Pancreas (tissue), 10 donors: Measurements from ENCODE around the gene KRT2. TPM values are rescaled to one million over a fixed set of nuclear protein-coding genes. Genes with fewer than 3 reads are reported as not detected.

Experiments used
- ATAC-seq, 4 donors: fragments of 200-7000 bp; cut with Tn5 transposase; one replicate each; pipeline versions ENCODE4 v1.8.0 to v1.9.1; 2020; ENCODE audit warnings: mild to moderate bottlenecking in 4 of 4, moderate library complexity in 4 of 4
- DNase-seq, 6 donors: peaks; one replicate each; pipeline ENCODE4 v3.0.0-alpha.2; 2020
- FAIRE-seq: peaks from 2 replicates; lab custom pipeline; 2012; peaks lifted over from hg19 to GRCh38; lab: Jason Lieb, UNC
- H3K27ac ChIP-seq, 4 donors: fragments of 200-600 bp; sonication (generic); 1 replicate in 3 of 4; 2 replicates in 1 of 4; pipeline versions ENCODE4 v1.5.0 to v1.8.0; 2020
- H3K27me3 ChIP-seq, 4 donors: fragments of 200-600 bp; one replicate each; pipeline ENCODE4 v1.8.0; 2021
- H3K36me3 ChIP-seq, 3 donors: fragments of 200-600 bp; sonication (generic) in 1 of 3; one replicate each; pipeline versions ENCODE4 v1.5.0 to v1.8.0; 2020 to 2021
- H3K4me1 ChIP-seq, 3 donors: fragments of 200-600 bp; one replicate each; pipeline ENCODE4 v1.8.0; 2021
- H3K4me3 ChIP-seq, 4 donors: fragments of 200-600 bp; sonication (generic) in 2 of 4; one replicate each; pipeline versions ENCODE4 v1.5.0 to v1.8.0; 2020 to 2021
- H3K9me3 ChIP-seq, 4 donors: fragments of 200-600 bp; one replicate each; pipeline ENCODE4 v1.8.0; 2021
- CTCF ChIP-seq, 4 donors: fragments of 200-600 bp; sonication (generic) in 3 of 4; IDR thresholded peaks; one replicate each; pipeline versions ENCODE4 v1.5.0 to v1.8.0; 2021; ENCODE audit warnings: antibody characterized with exemption in 4 of 4
- WGBS, 2 donors: extraction: QIAGEN DNeasy Blood & Tissue Kit; methylation state at CpG; one replicate each; pipeline ENCODE4 v1.1.7; 2013; 5-methylcytosine and 5-hydroxymethylcytosine counted together
- intact Hi-C, 3 donors: fragments of 100-400 bp; cut with DNase I; formaldehyde crosslinking; loops; one replicate each; pipeline versions ENCODE4 v1.11.1 to v1.14.2; 2022
- polyA plus RNA-seq, 2 donors: library from polyadenylated mRNA; stranded (reverse); fragments of 200-250 nt; gene quantifications; one replicate each; pipeline ENCODE4 v1.2.3, GENCODE V29; 2013
- total RNA-seq, 6 donors: library from RNA; stranded (reverse); fragmentation: NEBNext Ultra II Directional in 4 of 6; extraction: Animal tissue kit (Norgen Biotek cat#: 25700) in 4 of 6; gene quantifications; one replicate each; pipeline versions ENCODE4 v1.2.1 to v1.2.4, GENCODE V29; 2021 to 2023
- donor health status: healthy with polysubstance abuse.
- donor health status: DM: no; HTN: no; CAD: no; lungs with moderate emphysema.
- donor health status: DM: no; HTN: no; CAD: no.
- donor health status: control.
- donor health status: control.
- donor health status: Bipolar disorder and iron deficiency.
- donor health status: DM: yes; HTN: yes; CAD: no.
- donor health status: DM: no; HTN: no; CAD: no.
- donor health status: DM: no; HTN: no; CAD: no.
- donor health status: DM: yes; HTN: yes; CAD: no.

Gene KRT2
- total and polyA plus RNA-seq, 8 donors, result 0.02 TPM; not detected in 7

GRCh38 chr12:52601671-52602070, 50.3 kb downstream of the KRT2 start:
- FAIRE-seq, result no peak
- no peak overlapping the region for H3K27ac ChIP-seq
- intact Hi-C loops, result no loop called here
- 57 to 61% methylated on average over 4 of the region's 4 CpGs for WGBS, 2 donors
- H3K36me3 ChIP-seq, result no peaks in the 10 kb centered on the region
- DNase-seq, result no peak
- H3K9me3 ChIP-seq, result no peaks in the 10 kb centered on the region
- ATAC-seq, result no peak
- TF ChIP-seq CTCF (IDR thresholded peaks at IDR 0.05), result no peak
- no peak overlapping the region for H3K4me3 ChIP-seq
- H3K4me1 ChIP-seq, result no peaks in the 10 kb centered on the region
- peaks cover 0 to 10% (median 4%) of the 10 kb centered on the region in 4 donors for H3K27me3 ChIP-seq

- WGBS, 2 donors, result 23 to 26% methylated on average over 48 of the region's 48 CpGs
- DNase-seq (peak in 1 of 6 donors; percentile 60), ATAC-seq (no peak), FAIRE-seq (no peak)
- intact Hi-C loops, result no loop called here
- no peak within 1 kb of the TSS for H3K4me3 ChIP-seq
- H3K9me3 ChIP-seq, result no peaks in the 10 kb centered on the region
- TF ChIP-seq CTCF (IDR thresholded peaks at IDR 0.05), result no peak
- no peaks in the 10 kb centered on the region for H3K4me1 ChIP-seq
- H3K36me3 ChIP-seq, result no peaks in the 10 kb centered on the region
- H3K27me3 ChIP-seq, result peaks cover 0 to 10% (median 4%) of the 10 kb centered on the region in 4 donors
- H3K27ac ChIP-seq, result no peak within 1 kb of the TSS
These were observed 51.0 kb downstream of the KRT2 start, which contains the start of gene KRT72 for GRCh38 chr12:52600941-52601481. KRT72 (minus strand) TSS chr12:52601463; CDS start chr12:52601452, 11 bp downstream.

- DNase-seq, result no peak
- FAIRE-seq, result no peak
These were observed 51.5 kb downstream of the KRT2 start for GRCh38 chr12:52600475-52600874.

GRCh38 chr12:52600071-52600470, 51.9 kb downstream of the KRT2 start:
- H3K27me3 ChIP-seq, result peaks cover 0 to 11% (median 4%) of the 10 kb centered on the region in 4 donors
- no peak for FAIRE-seq

More at GRCh38 chr12:52600475-52600874, 51.5 kb downstream of the KRT2 start:
- no peaks in the 10 kb centered on the region for H3K9me3 ChIP-seq
- WGBS, 2 donors, result 76 to 86% methylated on average over 12 of the region's 12 CpGs
- H3K4me3 ChIP-seq, result no peak overlapping the region
- H3K36me3 ChIP-seq, result no peaks in the 10 kb centered on the region
- H3K27ac ChIP-seq, result no peak overlapping the region
- TF ChIP-seq CTCF (IDR thresholded peaks at IDR 0.05), result no peak
- H3K27me3 ChIP-seq, result peaks cover 0 to 10% (median 4%) of the 10 kb centered on the region in 4 donors
- ATAC-seq, result no peak
- intact Hi-C loops, result no loop called here
- H3K4me1 ChIP-seq, result no peaks in the 10 kb centered on the region

More at GRCh38 chr12:52600071-52600470, 51.9 kb downstream of the KRT2 start:
- DNase-seq (no peak), ATAC-seq (no peak)
- no peaks in the 10 kb centered on the region for H3K9me3 ChIP-seq
- H3K4me1 ChIP-seq, result no peaks in the 10 kb centered on the region
- intact Hi-C loops, result no loop called here
- no peak overlapping the region for H3K4me3 ChIP-seq
- no peak for TF ChIP-seq CTCF (IDR thresholded peaks at IDR 0.05)
- 40 to 53% methylated on average over 2 of the region's 2 CpGs for WGBS, 2 donors
- H3K36me3 ChIP-seq, result no peaks in the 10 kb centered on the region
- no peak overlapping the region for H3K27ac ChIP-seq
